Neuron (in vitro differentiated cells): Measurements from ENCODE around the gene SWT1.

Experiments used
- H2AFZ ChIP-seq: one replicate; pipeline ENCODE4 v1.6.1; 2013; ENCODE audit warnings: low read depth, mild to moderate bottlenecking, inconsistent platforms, low read length, moderate library complexity
- H3K27me3 ChIP-seq: one replicate; pipeline ENCODE4 v1.6.1; 2013; ENCODE audit warnings: low read length; ENCODE audit not compliant: insufficient read depth
- H3K36me3 ChIP-seq: one replicate; pipeline ENCODE4 v1.6.1; 2013; ENCODE audit warnings: low read length; ENCODE audit not compliant: insufficient read depth
- H3K4me1 ChIP-seq: one replicate; pipeline ENCODE4 v1.6.1; 2013; ENCODE audit warnings: low read length; ENCODE audit not compliant: insufficient read depth
- H3K4me3 ChIP-seq: 2 replicates; pipeline ENCODE4 v1.5.1; 2013; ENCODE audit warnings: mild to moderate bottlenecking, low read length, moderate library complexity
- H3K9me3 ChIP-seq: one replicate; pipeline ENCODE4 v1.6.1; 2013; ENCODE audit warnings: low read length

Gene SWT1

GRCh38 chr1:185291159-185291558 lies 134.2 kb downstream of the SWT1 start:
- H3K4me3 ChIP-seq: no peak overlapping the region
- no peaks in the 10 kb centered on the region for H3K9me3 ChIP-seq
- H3K4me1 ChIP-seq: no peaks in the 10 kb centered on the region
- H3K27me3 ChIP-seq: no peaks in the 10 kb centered on the region
- peaks cover 30% of the 10 kb centered on the region for H3K36me3 ChIP-seq
- no peak overlapping the region for H2AFZ ChIP-seq

GRCh38 chr1:185291652-185292051 lies 134.7 kb downstream of the SWT1 start:
- no peak overlapping the region for H2AFZ ChIP-seq
- no peak overlapping the region for H3K4me3 ChIP-seq
- peaks cover 35% of the 10 kb centered on the region for H3K36me3 ChIP-seq
- H3K9me3 ChIP-seq: no peaks in the 10 kb centered on the region
- no peaks in the 10 kb centered on the region for H3K4me1 ChIP-seq
- no peaks in the 10 kb centered on the region for H3K27me3 ChIP-seq

GRCh38 chr1:185292237-185292636 lies 135.3 kb downstream of the SWT1 start:
- H3K4me3 ChIP-seq: no peak overlapping the region
- no peaks in the 10 kb centered on the region for H3K9me3 ChIP-seq
- no peaks in the 10 kb centered on the region for H3K27me3 ChIP-seq
- no peak overlapping the region for H2AFZ ChIP-seq
- peaks cover 41% of the 10 kb centered on the region for H3K36me3 ChIP-seq
- no peaks in the 10 kb centered on the region for H3K4me1 ChIP-seq

- Histone ChIP-seq H2AFZ (no peak overlapping the region), H3K36me3 (peaks cover 59% of the 10 kb centered on the region)
These were observed 137.1 kb downstream of the SWT1 start for GRCh38 chr1:185293967-185294542.

GRCh38 chr1:185295091-185295490 lies 138.1 kb downstream of the SWT1 start:
- peaks cover 69% of the 10 kb centered on the region for H3K36me3 ChIP-seq
- H3K9me3 ChIP-seq: no peaks in the 10 kb centered on the region
- H2AFZ ChIP-seq: no peak overlapping the region
- H3K27me3 ChIP-seq: no peaks in the 10 kb centered on the region
- no peak overlapping the region for H3K4me3 ChIP-seq
- no peaks in the 10 kb centered on the region for H3K4me1 ChIP-seq

More at GRCh38 chr1:185293967-185294542, 137.1 kb downstream of the SWT1 start:
- Histone ChIP-seq H3K9me3 (no peaks in the 10 kb centered on the region), H3K4me1 (no peaks in the 10 kb centered on the region), H3K27me3 (no peaks in the 10 kb centered on the region), H3K4me3 (no peak overlapping the region)

GRCh38 chr1:185297982-185298381 lies 141.0 kb downstream of the SWT1 start:
- Histone ChIP-seq H3K36me3 (peaks cover 96% of the 10 kb centered on the region), H3K9me3 (no peaks in the 10 kb centered on the region), H3K4me1 (no peaks in the 10 kb centered on the region), H2AFZ (no peak overlapping the region), H3K4me3 (no peak overlapping the region), H3K27me3 (no peaks in the 10 kb centered on the region)

- H3K36me3 ChIP-seq: peaks cover 98% of the 10 kb centered on the region
- H3K9me3 ChIP-seq: no peaks in the 10 kb centered on the region
- H3K4me3 ChIP-seq: no peak overlapping the region
- H2AFZ ChIP-seq: no peak overlapping the region
- H3K27me3 ChIP-seq: no peaks in the 10 kb centered on the region
- H3K4me1 ChIP-seq: no peaks in the 10 kb centered on the region
These were observed 143.2 kb downstream of the SWT1 start for GRCh38 chr1:185300152-185300551.

GRCh38 chr1:185305419-185305818 lies 148.5 kb downstream of the SWT1 start:
- Histone ChIP-seq H3K9me3 (no peaks in the 10 kb centered on the region), H3K4me1 (no peaks in the 10 kb centered on the region), H3K36me3 (peaks cover 93% of the 10 kb centered on the region), H3K27me3 (no peaks in the 10 kb centered on the region), H3K4me3 (no peak overlapping the region), H2AFZ (no peak overlapping the region)

GRCh38 chr1:185308126-185308525 lies 151.2 kb downstream of the SWT1 start:
- Histone ChIP-seq H3K27me3 (no peaks in the 10 kb centered on the region), H3K4me1 (peaks cover 12% of the 10 kb centered on the region), H2AFZ (no peak overlapping the region), H3K36me3 (peaks cover 84% of the 10 kb centered on the region), H3K9me3 (no peaks in the 10 kb centered on the region), H3K4me3 (no peak overlapping the region)

- no peaks in the 10 kb centered on the region for H3K9me3 ChIP-seq
- no peaks in the 10 kb centered on the region for H3K27me3 ChIP-seq
- H3K4me1 ChIP-seq: peaks cover 27% of the 10 kb centered on the region
- H2AFZ ChIP-seq: no peak overlapping the region
- peaks cover 71% of the 10 kb centered on the region for H3K36me3 ChIP-seq
- no peak overlapping the region for H3K4me3 ChIP-seq
These were observed 152.6 kb downstream of the SWT1 start for GRCh38 chr1:185309566-185309965.

GRCh38 chr1:185311589-185312225 lies 154.7 kb downstream of the SWT1 start:
- no peaks in the 10 kb centered on the region for H3K9me3 ChIP-seq
- no peak overlapping the region for H2AFZ ChIP-seq
- H3K36me3 ChIP-seq: peaks cover 50% of the 10 kb centered on the region
- H3K27me3 ChIP-seq: no peaks in the 10 kb centered on the region
- peak overlapping the region; percentile 26 for H3K4me3 ChIP-seq
- peaks cover 37% of the 10 kb centered on the region for H3K4me1 ChIP-seq

- H3K9me3 ChIP-seq: no peaks in the 10 kb centered on the region
- H3K4me3 ChIP-seq: peak overlapping the region; percentile 87
- peaks cover 42% of the 10 kb centered on the region for H3K36me3 ChIP-seq
- H3K4me1 ChIP-seq: peaks cover 39% of the 10 kb centered on the region
- H3K27me3 ChIP-seq: no peaks in the 10 kb centered on the region
- no peak overlapping the region for H2AFZ ChIP-seq
These were observed 155.6 kb downstream of the SWT1 start for GRCh38 chr1:185312361-185313138.

GRCh38 chr1:185314411-185314810 lies 157.4 kb downstream of the SWT1 start:
- no peak overlapping the region for H2AFZ ChIP-seq
- peaks cover 25% of the 10 kb centered on the region for H3K36me3 ChIP-seq
- H3K27me3 ChIP-seq: no peaks in the 10 kb centered on the region
- H3K4me1 ChIP-seq: peaks cover 45% of the 10 kb centered on the region
- peak overlapping the region; percentile 87 for H3K4me3 ChIP-seq
- H3K9me3 ChIP-seq: no peaks in the 10 kb centered on the region
